Neural crest cell (in vitro differentiated cells): Measurements from ENCODE around the gene PPP1R13B. TPM values are rescaled to one million over a fixed set of nuclear protein-coding genes. Genes with fewer than 3 reads are reported as not detected.

ENCODE experiments used
- DNase-seq: peaks from one replicate; pipeline ENCODE4 v3.0.0; 2021; ENCODE audit warnings: low read depth, mixed read lengths, low spot score
- H3K27ac Mint-ChIP-seq: one replicate; pipeline ENCODE4 v1.8.0; 2021; ENCODE audit warnings: mild to moderate bottlenecking, mixed read lengths; ENCODE audit not compliant: unreplicated experiment
- H3K27me3 Mint-ChIP-seq: 2 replicates; pipeline ENCODE4 v1.8.0; 2021; ENCODE audit warnings: low read depth, mild to moderate bottlenecking, mixed read lengths
- H3K36me3 Mint-ChIP-seq: 2 replicates; pipeline ENCODE4 v1.8.0; 2021; ENCODE audit warnings: low read depth, mild to moderate bottlenecking, mixed read lengths
- H3K4me1 Mint-ChIP-seq: 2 replicates; pipeline ENCODE4 v1.8.0; 2021; ENCODE audit warnings: mixed read lengths
- H3K4me3 Mint-ChIP-seq: one replicate; pipeline ENCODE4 v1.8.0; 2021; ENCODE audit warnings: mild to moderate bottlenecking, mixed read lengths
- H3K9me3 Mint-ChIP-seq: 2 replicates; pipeline ENCODE4 v1.8.0; 2021; ENCODE audit warnings: mixed read lengths
- total RNA-seq: library from RNA; stranded (reverse); gene quantifications from 2 replicates; pipeline ENCODE4 v1.2.1, GENCODE V29; 2021
- TF ChIP-seq, protein P1 (sequence below): fragments of 200-600 bp; sonication (generic); conservative IDR thresholded peaks from 2 replicates; pipeline ENCODE4 v1.5.0; 2021; ENCODE audit warnings: antibody characterized with exemption, mild to moderate bottlenecking

PPP1R13B gene
- total RNA-seq, 1 donor from 2014 or later, result 6.8 TPM

DNA sequence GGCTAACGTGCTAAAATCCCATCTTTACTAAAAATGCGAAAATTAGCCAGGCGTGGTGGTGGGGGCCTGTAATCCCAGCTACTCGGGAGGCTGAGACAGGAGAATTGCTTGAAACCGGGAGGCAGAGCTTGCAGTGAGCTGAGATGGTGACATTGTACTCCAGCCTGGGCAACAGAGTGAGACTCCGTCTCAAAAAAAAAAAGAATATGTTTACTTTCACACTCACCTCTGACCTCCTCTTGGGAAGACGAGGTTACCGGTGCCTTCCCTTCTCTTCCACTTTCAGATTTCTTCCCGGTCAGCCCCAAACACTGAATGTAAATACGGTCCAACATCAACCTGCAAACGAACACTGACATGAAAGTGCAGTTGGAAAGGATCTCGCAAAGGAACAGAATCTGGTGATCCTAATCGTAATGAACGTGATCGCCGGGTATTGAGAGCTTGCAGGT, 31.8 kb upstream of the PPP1R13B start:
- Mint-ChIP-seq H3K27ac (no peak overlapping the region), H3K4me1 (peaks cover 3% of the 10 kb centered on the region), H3K9me3 (no peaks in the 10 kb centered on the region), H3K36me3 (no peaks in the 10 kb centered on the region), H3K4me3 (no peak overlapping the region), H3K27me3 (no peaks in the 10 kb centered on the region)
- no peak for DNase-seq
- TF ChIP-seq, protein P1, sequence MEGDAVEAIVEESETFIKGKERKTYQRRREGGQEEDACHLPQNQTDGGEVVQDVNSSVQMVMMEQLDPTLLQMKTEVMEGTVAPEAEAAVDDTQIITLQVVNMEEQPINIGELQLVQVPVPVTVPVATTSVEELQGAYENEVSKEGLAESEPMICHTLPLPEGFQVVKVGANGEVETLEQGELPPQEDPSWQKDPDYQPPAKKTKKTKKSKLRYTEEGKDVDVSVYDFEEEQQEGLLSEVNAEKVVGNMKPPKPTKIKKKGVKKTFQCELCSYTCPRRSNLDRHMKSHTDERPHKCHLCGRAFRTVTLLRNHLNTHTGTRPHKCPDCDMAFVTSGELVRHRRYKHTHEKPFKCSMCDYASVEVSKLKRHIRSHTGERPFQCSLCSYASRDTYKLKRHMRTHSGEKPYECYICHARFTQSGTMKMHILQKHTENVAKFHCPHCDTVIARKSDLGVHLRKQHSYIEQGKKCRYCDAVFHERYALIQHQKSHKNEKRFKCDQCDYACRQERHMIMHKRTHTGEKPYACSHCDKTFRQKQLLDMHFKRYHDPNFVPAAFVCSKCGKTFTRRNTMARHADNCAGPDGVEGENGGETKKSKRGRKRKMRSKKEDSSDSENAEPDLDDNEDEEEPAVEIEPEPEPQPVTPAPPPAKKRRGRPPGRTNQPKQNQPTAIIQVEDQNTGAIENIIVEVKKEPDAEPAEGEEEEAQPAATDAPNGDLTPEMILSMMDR, result no peak

DNA sequence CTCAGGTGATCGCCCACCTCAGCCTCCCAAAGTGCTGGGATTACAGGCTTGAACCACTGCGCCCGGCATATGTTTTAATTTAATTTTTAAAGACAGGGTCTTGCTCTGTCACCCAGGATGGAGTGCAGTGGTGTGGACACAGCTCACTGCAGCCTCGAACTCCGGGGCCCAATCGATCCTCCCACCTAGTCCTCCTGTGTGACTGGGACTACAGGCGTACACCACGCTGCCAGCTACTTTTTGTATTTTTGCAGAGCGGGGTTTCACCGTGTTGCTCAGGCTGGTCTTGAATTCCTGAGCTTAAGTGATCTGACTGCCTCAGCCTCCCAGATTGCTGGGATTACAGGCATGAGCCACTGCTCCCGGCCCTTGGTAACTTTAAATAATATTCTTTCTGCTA, 30.8 kb upstream of the PPP1R13B start:
- no peak for DNase-seq
- Mint-ChIP-seq H3K4me1 (peaks cover 3% of the 10 kb centered on the region), H3K9me3 (no peaks in the 10 kb centered on the region), H3K36me3 (no peaks in the 10 kb centered on the region), H3K4me3 (no peak overlapping the region), H3K27ac (no peak overlapping the region), H3K27me3 (no peaks in the 10 kb centered on the region)
- TF ChIP-seq, protein P1, result no peak

DNA sequence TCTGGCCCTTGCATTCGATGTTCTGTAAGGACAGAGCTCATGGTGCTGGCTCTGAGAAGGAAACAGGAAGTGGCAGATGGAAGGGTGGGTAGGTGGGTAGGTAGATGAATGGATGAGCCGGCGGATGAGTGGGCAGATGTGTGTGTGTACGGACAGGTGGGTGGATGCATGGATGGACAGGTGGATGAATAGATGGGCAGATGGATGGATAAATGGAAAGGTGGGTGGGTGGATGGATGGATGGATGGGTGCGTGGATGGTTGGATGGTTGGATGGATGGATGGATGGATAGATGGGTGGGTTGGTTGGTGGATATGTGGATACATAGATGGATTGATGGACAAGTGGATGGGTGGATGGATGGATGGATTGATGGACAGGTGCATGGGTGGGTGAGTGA, 27.6 kb upstream of the PPP1R13B start:
- no peak overlapping the region for H3K27ac Mint-ChIP-seq
- H3K27me3 Mint-ChIP-seq, result no peaks in the 10 kb centered on the region
- no peaks in the 10 kb centered on the region for H3K9me3 Mint-ChIP-seq
- H3K4me1 Mint-ChIP-seq, result peaks cover 7% of the 10 kb centered on the region
- H3K4me3 Mint-ChIP-seq, result no peak overlapping the region
- no peaks in the 10 kb centered on the region for H3K36me3 Mint-ChIP-seq
- TF ChIP-seq, protein P1, result no peak
- DNase-seq, result no peak

DNA sequence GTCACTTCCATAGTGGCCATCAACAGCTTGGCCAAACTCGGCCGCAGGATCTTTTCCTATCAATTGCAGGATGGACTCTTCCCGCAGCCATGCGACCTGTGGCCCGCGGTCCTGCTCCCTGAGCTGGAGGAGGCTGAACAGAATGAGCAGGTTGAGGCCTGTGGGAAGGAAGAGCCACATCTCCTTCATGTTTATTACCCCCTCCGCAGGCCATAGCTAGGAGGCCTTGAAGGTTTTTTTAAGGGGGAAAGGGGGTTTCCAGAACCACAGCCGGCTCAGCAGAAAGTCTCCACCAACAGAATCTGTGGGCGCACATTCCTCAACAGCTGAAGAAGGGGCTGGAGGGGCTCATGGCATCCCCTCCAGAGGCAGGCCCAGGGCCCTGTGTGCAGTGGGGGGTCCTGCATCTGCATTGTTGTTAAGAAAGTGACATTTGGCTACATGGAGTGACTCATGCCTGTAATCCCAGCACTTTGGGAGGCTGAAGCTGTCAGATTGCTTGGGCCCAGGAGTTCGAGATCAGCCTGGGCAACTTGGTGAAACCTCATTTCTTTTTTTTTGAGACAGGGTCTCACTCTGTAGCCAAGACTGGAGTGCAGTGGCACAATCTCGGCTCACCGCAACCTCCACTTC, 25.2 kb upstream of the PPP1R13B start:
- H3K4me3 Mint-ChIP-seq, result no peak overlapping the region
- no peak for DNase-seq
- no peak overlapping the region for H3K27ac Mint-ChIP-seq
- no peaks in the 10 kb centered on the region for H3K36me3 Mint-ChIP-seq
- H3K9me3 Mint-ChIP-seq, result no peaks in the 10 kb centered on the region
- TF ChIP-seq, protein P1, result no peak
- no peaks in the 10 kb centered on the region for H3K27me3 Mint-ChIP-seq
- H3K4me1 Mint-ChIP-seq, result peaks cover 3% of the 10 kb centered on the region

DNA sequence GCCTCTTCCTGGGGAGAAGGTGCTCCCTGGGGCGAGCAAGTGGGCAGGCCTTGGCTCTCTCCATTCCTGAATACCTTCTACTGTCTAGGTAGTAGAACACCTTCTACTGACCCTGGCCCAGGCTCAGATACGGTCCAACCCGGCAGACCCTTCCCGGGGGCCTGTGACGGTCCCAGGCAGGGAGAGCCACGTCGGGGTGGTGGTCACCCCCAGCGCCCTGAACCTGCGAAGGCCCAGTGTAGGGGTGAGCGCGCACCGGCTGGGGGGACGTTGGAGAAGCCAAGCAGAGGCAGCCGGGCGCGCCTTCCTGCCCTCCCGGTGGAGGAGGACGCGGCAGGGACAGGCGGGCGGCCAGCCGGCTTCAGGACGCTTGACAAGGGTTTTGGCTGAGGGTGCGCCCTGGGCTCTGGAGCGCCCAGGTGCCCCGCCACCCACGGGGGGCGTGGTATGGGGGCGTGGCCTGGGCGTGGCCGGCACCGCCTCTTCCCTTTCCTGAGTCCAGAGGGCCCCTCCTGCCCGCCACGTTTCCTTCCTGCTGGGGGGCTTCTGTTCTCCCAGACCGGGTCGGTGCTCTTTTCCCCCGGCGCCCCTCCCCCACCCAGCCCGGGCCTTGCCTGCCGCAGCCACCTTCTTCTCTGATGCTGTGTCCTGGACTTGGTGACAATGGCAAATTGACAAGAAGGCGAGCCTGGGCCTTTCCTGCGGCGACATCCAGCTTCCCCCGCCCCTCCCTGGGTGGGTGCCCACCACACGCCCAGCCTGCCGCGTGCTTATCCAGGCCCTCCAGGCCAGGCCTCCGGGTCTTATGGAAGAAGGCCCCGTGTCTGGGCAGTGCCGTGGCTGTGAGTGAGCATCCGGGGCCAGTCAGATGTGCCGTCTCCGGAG, 24.5 kb upstream of the PPP1R13B start:
- H3K4me3 Mint-ChIP-seq, result no peak overlapping the region
- TF ChIP-seq, protein P1, result no peak
- no peak for DNase-seq
- H3K4me1 Mint-ChIP-seq, result peaks cover 3% of the 10 kb centered on the region
- H3K27ac Mint-ChIP-seq, result no peak overlapping the region
- H3K9me3 Mint-ChIP-seq, result no peaks in the 10 kb centered on the region
- H3K27me3 Mint-ChIP-seq, result no peaks in the 10 kb centered on the region
- H3K36me3 Mint-ChIP-seq, result no peaks in the 10 kb centered on the region
